ENCODE data around the gene GPR162. TPM values are rescaled to one million over a fixed set of nuclear protein-coding genes. Genes with fewer than 3 reads are reported as not detected.

The GPR162 gene
- total and polyA plus RNA-seq, 10 of the 15 experiments (the other 5 are each of a cell fraction or from before 2014, with no cell fraction given) = not detected

GRCh38 chr12:6810758-6811157, 10.9 kb upstream of the GPR162 start:
- Histone ChIP-seq H3K4me3 (no peak overlapping the region), H3K27ac (ENCODE audit: control insufficient read depth, insufficient read depth) (no peak overlapping the region), H4K20me1 (ENCODE audit: control insufficient read depth, insufficient read depth) (no peaks in the 10 kb centered on the region), H3K36me3 (ENCODE audit: control insufficient read depth in 2 of 2, insufficient read depth in 2 of 2, low read length in 1 of 2) (no peaks in the 10 kb centered on the region), H2AFZ (ENCODE audit: control insufficient read depth, low read depth, low read length) (peak overlapping the region; percentile 25), H3K4me1 (ENCODE audit: control insufficient read depth, insufficient read depth, low read length) (0 out of 2 replicates have a peak, but pooled peaks cover 4% of the 10 kb centered on the region), H3K79me2 (ENCODE audit: control insufficient read depth, insufficient read depth, low read length) (no peaks in the 10 kb centered on the region), H3K9ac (ENCODE audit: control insufficient read depth, insufficient read depth, low read length) (no peak overlapping the region), H3K27me3 (replicated peaks in 1 of 2; ENCODE audit: control insufficient read depth in 2 of 2, insufficient read depth in 2 of 2, low read length in 1 of 2) (peaks cover 0 to 2% of the 10 kb centered on the region in 2 experiments; a peak in 3 of 4 replicates), H3K9me3 (replicated peaks; ENCODE audit: control insufficient read depth, insufficient read depth, low read length) (no peaks in the 10 kb centered on the region), H3K4me2 (ENCODE audit: control insufficient read depth, insufficient read depth) (no peak overlapping the region)
- WGBS (ENCODE audit: insufficient coverage, insufficient replicate concordance, low lambda C conversion rate, missing lambda C conversion rate) = 41% methylated on average over 1 of the region's 1 CpG
- no TSS peak for BruUV-seq (replicated peaks)
- ChIA-PET SMC1A (ENCODE audit: uncharacterized antibody, unreplicated experiment) (interaction anchor here (0.6 to 2.1 kb wide), 8 partner anchors 10 to 87 kb away, joined by 3 to 12 read pairs (median 4); partner anchors contain the start of genes CD4 and MLF2), POLR2A (interaction anchor here (0.8 to 1.0 kb wide), 3 partner anchors 19 to 121 kb away, joined by 3 to 6 read pairs (median 3); partner anchors contain the start of genes MLF2 and ZNF384), CTCF (interaction anchor here (0.6 to 1.5 kb wide), 7 partner anchors 14 to 110 kb away, joined by 3 to 5 read pairs (median 3); partner anchors contain the start of gene MLF2), RAD21 (ENCODE audit: unreplicated experiment) (interaction anchor here (1.7 kb wide), 1 partner anchor 44 kb away, joined by 4 read pairs; the partner anchor contains the start of gene PTMS)
- no peak for FAIRE-seq
- no peak for ATAC-seq
- TF ChIP-seq NFXL1 (IDR thresholded peaks at IDR 0.05; ENCODE audit: borderline replicate concordance) (no peak), JUND (IDR thresholded peaks at IDR 0.05; ENCODE audit: low read depth, low read length) (no peak), EED (IDR thresholded peaks at IDR 0.05; ENCODE audit: low read depth) (no peak), STAT3 (IDR thresholded peaks at IDR 0.05; ENCODE audit: low read depth, low read length) (no peak), CBX5 (IDR thresholded peaks at IDR 0.05; ENCODE audit: low read depth) (no peak)
- DNase-seq (ENCODE audit: low read depth, low spot score) = no peak
- in situ Hi-C loops (cut with MboI) = no loop called here
- intact Hi-C loops (cut with micrococcal nuclease; ENCODE audit: unreplicated experiment) = no loop called here

- RAD21 ChIA-PET (ENCODE audit: unreplicated experiment) = interaction anchor here (0.8 to 1.6 kb wide), 3 partner anchors 21 to 61 kb away, joined by 3 to 6 read pairs (median 4); partner anchors contain the start of gene MLF2
- POLR2A ChIA-PET = interaction anchor here (0.7 to 1.3 kb wide), 4 partner anchors 20 to 127 kb away, joined by 3 to 4 read pairs (median 3); no protein-coding TSS in a partner anchor
- ATAC-seq (no peak), DNase-seq (ENCODE audit: low read depth, low spot score) (no peak), FAIRE-seq (no peak)
- SMC1A ChIA-PET (ENCODE audit: uncharacterized antibody, unreplicated experiment) = interaction anchor here (0.7 to 1.9 kb wide), 6 partner anchors 19 to 103 kb away, joined by 3 to 5 read pairs (median 4); partner anchors contain the start of gene COPS7A
- H2AFZ ChIP-seq (ENCODE audit: control insufficient read depth, low read depth, low read length) = no peak overlapping the region
- 0% methylated on average over 4 of the region's 4 CpGs for WGBS (ENCODE audit: insufficient coverage, insufficient replicate concordance, low lambda C conversion rate, missing lambda C conversion rate)
- no peaks in the 10 kb centered on the region for H3K36me3 ChIP-seq (ENCODE audit: control insufficient read depth in 2 of 2, insufficient read depth in 2 of 2, low read length in 1 of 2)
- CTCF ChIA-PET = interaction anchor here (1.2 to 2.8 kb wide), 3 partner anchors 11 to 89 kb away, joined by 3 to 12 read pairs (median 11); partner anchors contain the start of gene COPS7A
- H3K79me2 ChIP-seq (ENCODE audit: control insufficient read depth, insufficient read depth, low read length) = no peaks in the 10 kb centered on the region
- H3K4me1 ChIP-seq (ENCODE audit: control insufficient read depth, insufficient read depth, low read length) = 0 out of 2 replicates have a peak, but pooled peaks cover 4% of the 10 kb centered on the region
- H3K9me3 ChIP-seq (replicated peaks; ENCODE audit: control insufficient read depth, insufficient read depth, low read length) = no peaks in the 10 kb centered on the region
- no peaks in the 10 kb centered on the region for H4K20me1 ChIP-seq (ENCODE audit: control insufficient read depth, insufficient read depth)
- BruUV-seq (replicated peaks) = no TSS peak
- TF ChIP-seq SPI1 (IDR thresholded peaks at IDR 0.05; ENCODE audit: borderline replicate concordance, insufficient read depth, low read depth, low read length) (peak; percentile 55; the same call in 1 of the 2 replicates), BHLHE40 (IDR thresholded peaks at IDR 0.05; ENCODE audit: borderline replicate concordance in 1 of 2, low read depth in 2 of 2, low read length in 1 of 2) (no peak), SMAD1 (IDR thresholded peaks at IDR 0.05; ENCODE audit: low read depth, partially characterized antibody) (no peak), ZNF207 (IDR thresholded peaks at IDR 0.05; ENCODE audit: borderline replicate concordance) (no peak)
- intact Hi-C loops (cut with micrococcal nuclease; ENCODE audit: unreplicated experiment) (no loop called here), in situ Hi-C loops (cut with MboI) (no loop called here)
- peaks cover 0 to 2% of the 10 kb centered on the region in 2 experiments; a peak in 3 of 4 replicates for H3K27me3 ChIP-seq (replicated peaks in 1 of 2; ENCODE audit: control insufficient read depth in 2 of 2, insufficient read depth in 2 of 2, low read length in 1 of 2)
- H3K27ac ChIP-seq (ENCODE audit: control insufficient read depth, insufficient read depth) = no peak overlapping the region
- H3K4me3 ChIP-seq = no peak overlapping the region
- H3K9ac ChIP-seq (ENCODE audit: control insufficient read depth, insufficient read depth, low read length) = no peak overlapping the region
- no peak overlapping the region for H3K4me2 ChIP-seq (ENCODE audit: control insufficient read depth, insufficient read depth)
These were observed 8.3 kb upstream of the GPR162 start for GRCh38 chr12:6813363-6813762.

Measured in GM12878 (cell line).